ENCODE measurements around the gene OTOP2. TPM values are rescaled to one million over a fixed set of nuclear protein-coding genes. Genes with fewer than 3 reads are reported as not detected.
A peak's percentile ranks its signal among the peaks of the same experiment; 100 is the strongest.

Gene OTOP2
- total RNA-seq, 2 donors from 2014 or later, result not detected

DNA sequence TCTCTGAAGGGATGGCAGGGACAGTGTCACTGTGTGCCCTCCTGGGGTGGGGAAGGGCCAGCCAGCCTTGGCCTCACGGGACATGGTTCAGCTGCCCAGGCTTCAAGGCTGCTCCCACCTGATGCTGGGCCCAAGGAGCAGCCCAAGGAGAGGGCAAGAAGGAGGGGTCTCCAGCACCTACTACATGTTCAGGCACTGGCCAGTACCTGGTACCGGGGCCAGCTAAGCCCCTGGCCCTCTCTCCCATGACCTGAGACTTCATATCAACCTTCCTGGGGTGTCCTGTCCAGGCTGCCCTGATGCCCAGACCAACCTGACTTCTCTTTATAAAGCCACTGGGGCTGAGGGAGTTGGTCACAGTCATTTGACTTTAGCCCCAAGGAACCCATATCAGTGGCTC lies 2.3 kb upstream of the OTOP2 start:
- DNase-seq (ENCODE audit: low spot score), result no peak
- intact Hi-C loops (cut with DNase I), result no loop called here

DNA sequence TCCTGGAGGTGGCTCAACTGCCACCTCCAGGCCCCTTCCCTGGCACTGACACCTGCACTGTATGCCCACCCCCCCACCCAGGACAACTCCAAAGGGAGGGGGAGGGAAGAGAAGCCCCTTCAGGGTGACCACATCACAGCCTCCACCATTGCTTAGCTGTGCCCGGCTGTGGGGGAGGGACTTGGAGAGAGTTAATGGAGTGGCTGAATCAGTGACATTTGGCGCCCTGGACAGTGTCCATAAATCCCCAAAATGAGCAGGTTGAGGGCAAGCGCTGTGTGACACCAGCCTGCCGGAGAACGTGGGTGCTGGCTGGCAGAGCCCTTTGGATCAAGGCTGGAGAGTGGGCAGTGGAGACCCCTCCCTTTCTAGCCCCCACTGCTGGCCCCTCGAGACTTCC lies 1.9 kb upstream of the OTOP2 start:
- intact Hi-C loops (cut with DNase I), result no loop called here
- no peak for DNase-seq (ENCODE audit: low spot score)

DNA sequence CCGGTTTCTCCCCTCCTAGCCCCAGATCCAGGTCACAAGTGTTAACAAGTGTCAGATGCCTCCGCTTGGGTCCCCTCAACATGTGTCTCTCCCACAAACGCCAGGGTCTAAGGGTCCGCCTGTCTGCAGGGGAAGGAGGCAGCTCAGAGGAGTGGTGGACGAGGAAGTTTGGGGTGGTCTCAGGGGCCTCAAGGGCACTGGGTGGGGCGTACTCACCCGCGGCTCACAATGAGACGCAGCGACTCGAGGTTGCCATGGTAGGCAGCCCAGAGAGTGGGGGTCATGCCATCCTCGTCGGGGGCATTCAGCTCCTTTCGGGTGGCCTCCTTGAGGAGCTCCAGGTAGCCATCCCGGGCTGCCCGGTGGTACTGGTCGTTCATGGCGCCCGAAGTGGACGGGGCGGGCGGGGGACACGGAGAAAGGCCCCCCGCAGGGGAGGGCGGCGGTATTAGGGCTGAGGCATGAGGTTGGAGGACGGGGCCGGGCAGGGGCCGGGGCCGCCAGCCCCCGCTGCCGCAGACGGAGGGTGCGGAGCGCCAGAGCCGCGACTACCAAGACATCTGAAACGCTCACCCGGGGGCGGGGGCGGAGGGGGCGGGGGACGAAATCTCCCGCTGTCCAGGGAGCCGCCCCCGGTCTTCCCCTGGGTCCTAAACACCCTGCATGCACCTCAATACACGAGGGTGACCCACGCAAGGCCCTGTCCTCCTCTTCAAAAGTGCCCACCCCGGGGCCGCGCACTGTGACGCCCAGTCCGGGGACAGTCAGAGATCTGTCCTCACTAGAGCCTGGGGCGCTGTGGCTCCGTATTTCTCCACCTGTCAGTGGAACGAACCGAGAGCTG lies 1.2 kb upstream of the OTOP2 start, which contains the start of gene USH1G:
Gene USH1G, minus strand, starts transcription at position 562 of the 844 bp plus-strand sequence. Its CDS starts 182 bp downstream, at position 380.
- intact Hi-C loops (cut with DNase I), result no loop called here
- no peak for DNase-seq (ENCODE audit: low spot score)

DNA sequence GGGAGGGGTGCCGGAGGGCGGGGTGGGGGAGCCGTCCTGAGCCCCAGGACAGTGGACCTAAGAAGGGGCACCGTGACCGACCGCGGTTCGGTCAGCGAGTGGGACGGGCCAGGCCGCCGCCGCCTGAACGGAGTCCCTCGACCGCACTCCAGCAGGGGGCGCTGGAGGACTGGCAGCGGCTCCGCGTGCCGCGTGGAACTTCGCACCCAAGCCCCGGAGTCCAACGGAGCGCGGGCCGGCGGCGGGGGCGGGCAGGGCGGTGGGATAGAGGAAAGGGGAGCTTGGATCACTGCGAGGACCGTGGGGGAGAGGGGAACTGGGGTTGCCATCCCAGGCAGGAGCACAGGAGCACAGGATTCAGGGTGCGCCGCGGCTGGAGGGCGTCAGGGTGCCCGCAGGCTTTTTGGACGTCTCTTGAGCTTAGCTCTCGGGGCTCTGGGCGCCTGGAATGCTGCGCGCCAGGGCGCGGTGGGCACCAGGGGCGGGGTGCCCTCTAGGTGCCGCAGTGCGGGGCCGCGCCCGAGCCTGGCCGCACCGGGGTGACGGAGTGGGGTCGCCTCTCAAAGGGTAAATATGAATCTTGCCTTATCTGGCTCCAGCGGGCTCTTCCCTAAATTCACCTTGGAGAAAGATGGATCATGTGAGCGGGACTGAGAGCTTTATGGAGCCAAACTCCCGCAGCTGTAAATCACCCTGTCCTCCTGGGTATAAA lies 379 bp upstream of the OTOP2 start:
- DNase-seq (ENCODE audit: low spot score), result peak; percentile 92

DNA sequence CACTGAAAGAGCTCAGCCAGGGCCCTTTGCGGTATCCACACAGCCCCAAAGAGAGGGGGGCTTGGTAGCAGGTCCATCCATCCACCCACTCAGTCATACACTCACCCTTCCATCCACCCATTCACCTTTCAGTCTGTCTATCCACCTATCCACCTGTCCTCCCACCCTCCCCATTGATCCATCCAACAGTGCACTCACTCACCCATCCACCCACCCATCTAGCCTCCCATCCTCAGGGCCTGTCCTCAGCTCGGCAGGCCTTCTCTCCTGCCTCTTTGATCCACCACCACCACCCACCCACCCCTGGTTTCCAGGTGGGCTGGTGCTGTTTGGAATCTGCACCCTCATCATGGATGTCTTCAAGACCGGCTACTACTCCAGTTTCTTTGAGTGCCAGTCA lies 1.2 kb downstream of the OTOP2 start:
- intact Hi-C loops (cut with DNase I), result no loop called here
- DNase-seq (ENCODE audit: low spot score), result no peak

More for the DNA sequence above, 379 bp upstream of the OTOP2 start:
- intact Hi-C loops (cut with DNase I), result no loop called here

DNA sequence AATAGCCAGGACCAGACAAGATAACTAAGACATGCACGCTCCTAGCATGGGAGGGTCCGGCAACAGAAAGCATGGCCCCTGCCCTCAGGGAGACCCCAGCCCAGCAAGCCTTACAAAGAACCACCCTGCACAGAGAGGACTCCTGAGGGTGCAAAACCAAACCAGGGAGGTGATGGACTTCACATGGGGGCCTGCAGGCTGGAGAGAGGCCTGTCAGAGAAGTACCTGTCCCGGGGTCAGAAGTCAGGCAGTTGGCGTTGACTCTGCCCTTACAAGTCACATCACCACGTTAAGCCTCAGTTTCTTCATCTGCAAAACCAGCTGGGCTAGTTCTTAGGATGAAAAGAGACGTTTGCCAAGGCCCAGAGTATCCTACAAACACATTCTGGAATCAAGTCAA lies 4.7 kb downstream of the OTOP2 start:
- DNase-seq (ENCODE audit: low spot score), result no peak
- intact Hi-C loops (cut with DNase I), result no loop called here

DNA sequence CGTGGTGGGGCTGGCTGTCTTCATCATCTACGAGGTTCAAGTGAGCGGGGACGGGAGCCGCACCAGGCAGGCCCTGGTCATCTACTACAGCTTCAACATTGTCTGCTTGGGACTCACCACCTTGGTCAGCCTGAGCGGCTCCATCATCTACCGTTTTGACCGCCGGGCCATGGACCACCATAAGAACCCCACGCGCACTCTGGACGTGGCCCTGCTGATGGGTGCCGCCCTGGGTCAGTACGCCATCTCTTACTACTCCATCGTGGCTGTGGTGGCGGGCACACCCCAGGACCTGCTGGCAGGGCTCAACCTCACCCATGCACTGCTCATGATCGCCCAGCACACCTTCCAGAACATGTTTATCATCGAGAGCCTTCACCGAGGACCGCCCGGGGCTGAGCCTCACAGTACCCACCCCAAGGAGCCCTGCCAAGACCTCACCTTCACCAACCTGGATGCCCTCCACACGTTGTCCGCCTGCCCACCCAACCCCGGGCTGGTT lies 6.5 kb downstream of the OTOP2 start:
- intact Hi-C loops (cut with DNase I), result no loop called here
- DNase-seq (ENCODE audit: low spot score), result no peak

DNA sequence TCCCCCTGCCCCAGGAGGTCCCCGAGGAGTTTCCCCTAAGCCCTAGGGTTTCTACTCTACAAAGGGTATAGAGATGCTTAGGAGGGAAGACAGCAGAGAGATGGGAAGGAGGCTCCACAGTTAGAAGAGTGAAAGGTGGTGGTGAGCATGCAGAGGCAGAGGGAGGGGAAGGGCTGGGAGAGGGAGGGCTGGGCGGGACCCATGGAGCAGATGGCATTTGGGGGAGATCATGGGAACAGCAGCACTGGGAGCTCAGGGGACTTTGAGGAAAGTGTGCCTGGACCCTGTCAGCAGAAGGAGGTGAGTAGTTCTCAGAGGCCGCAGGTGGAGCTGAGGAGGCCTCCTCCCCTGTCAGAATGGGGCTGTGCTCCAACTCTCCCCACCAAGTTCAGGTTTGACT lies 11.0 kb downstream of the OTOP2 start:
- DNase-seq (ENCODE audit: low spot score), result no peak
- intact Hi-C loops (cut with DNase I), result no loop called here

DNA sequence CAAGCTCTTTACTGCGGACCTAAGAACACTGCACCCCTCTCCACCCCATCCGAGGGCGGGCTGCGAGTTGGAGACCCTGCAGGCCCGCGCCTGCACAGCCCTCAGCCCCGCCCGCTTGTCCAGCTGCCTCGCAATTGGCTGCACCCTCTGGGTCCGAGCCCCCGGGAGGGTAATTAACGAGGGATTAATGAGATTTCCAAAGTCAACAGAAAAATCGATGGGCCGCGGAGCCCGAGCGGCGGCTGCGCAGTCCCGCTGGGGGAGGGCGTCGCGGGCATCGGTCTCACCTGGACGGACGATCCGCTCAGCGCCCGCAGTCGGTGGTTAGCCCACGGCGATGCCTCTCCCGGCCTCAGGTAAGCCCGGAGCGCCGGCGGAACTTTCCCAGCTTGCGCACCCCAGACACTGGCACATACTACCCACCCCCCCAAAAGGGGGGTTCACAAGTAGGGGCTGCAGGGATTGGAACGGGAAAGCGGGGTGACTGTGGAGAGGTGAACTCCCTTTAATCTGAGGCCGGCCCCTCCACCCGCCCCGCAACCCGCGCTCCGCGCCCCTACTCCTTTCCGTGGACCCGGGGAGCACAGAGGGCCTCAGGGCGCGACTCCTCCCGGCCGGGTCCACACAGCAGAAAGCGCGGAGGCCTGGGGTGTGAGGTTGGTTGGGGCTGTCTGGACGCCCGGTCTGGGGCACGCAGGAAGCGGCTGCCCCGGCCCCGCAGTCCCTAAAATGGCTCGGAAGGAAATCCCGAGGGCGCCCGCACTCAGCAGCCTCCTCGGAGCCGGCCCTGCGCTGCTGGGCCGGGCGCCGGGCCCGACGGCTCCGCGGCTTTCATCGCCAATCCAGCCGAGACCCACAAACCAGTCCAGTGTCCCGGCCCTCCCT lies 11.8 kb downstream of the OTOP2 start, which contains the start of gene OTOP3:
Gene OTOP3, plus strand, starts transcription at position 314 of the 885 bp plus-strand sequence. Its CDS starts 24 bp downstream, at position 338.
- intact Hi-C loops (cut with DNase I), result no loop called here
- DNase-seq (ENCODE audit: low spot score), result no peak

DNA sequence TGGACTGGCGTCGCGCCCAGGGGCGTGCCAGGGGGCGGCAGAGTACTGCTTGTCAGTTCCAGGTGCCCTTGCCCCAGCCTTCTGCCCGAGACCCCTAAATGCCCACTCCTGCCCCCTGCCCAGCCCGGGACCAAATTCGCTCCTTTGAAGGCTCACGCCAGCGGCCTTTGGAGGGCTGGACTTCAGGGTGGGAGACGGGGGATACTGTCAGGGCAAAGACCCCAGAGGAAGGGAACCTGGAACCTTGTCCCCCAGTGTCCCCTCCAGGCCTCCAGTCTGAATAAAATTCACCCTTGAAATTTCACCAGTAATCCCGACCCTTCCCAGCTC lies 12.4 kb downstream of the OTOP2 start:
- no peak for DNase-seq (ENCODE audit: low spot score)

DNA sequence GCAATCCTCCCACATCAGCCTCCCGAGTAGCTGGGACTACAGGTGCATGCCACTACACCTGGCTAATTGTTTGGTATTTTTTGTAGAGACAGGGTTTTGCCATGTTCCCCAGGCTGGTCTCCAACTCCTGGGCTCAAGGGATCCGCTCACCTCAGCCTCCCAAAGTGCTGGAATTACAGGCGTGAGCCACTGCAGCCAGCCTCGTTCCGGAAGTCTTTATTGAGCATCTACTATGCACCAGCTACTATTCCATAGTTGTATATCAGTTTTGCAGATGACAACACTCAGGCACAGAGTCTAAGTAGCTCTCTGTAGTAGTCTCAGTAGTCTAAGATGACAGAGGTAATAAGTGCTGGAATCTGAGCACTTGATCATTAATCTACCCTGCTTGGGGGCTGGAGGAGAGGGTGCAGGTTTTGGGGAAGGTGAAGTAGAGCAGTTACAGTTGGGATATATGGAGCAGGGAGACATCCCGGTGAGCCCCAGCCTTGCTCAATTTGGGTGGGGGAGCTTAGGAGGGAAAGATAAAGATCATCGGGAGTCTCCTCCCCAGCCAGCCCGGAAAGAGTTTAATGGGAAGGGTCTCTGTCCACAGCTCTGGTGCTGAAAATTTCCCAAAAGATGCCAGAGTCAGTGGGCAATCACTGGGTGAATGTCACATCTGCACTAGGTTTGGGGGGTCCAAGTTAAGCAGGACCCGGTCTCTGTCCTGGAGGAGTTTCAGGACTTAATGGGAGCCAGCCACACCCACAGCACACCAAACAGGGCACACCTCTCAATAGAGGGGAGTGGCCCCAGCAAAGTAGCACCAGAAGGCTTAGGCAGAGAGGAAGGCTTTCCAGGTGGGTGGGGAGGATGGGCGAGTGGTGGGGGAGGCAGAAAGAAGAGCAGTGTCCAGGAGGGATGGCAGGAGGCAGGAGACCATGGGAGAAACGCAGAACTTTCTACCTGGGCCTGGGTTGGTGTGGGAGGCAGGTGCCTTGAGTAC lies 13.3 kb downstream of the OTOP2 start:
- DNase-seq (ENCODE audit: low spot score), result no peak
- intact Hi-C loops (cut with DNase I), result no loop called here

More for the DNA sequence above, 12.4 kb downstream of the OTOP2 start:
- intact Hi-C loops (cut with DNase I), result no loop called here

DNA sequence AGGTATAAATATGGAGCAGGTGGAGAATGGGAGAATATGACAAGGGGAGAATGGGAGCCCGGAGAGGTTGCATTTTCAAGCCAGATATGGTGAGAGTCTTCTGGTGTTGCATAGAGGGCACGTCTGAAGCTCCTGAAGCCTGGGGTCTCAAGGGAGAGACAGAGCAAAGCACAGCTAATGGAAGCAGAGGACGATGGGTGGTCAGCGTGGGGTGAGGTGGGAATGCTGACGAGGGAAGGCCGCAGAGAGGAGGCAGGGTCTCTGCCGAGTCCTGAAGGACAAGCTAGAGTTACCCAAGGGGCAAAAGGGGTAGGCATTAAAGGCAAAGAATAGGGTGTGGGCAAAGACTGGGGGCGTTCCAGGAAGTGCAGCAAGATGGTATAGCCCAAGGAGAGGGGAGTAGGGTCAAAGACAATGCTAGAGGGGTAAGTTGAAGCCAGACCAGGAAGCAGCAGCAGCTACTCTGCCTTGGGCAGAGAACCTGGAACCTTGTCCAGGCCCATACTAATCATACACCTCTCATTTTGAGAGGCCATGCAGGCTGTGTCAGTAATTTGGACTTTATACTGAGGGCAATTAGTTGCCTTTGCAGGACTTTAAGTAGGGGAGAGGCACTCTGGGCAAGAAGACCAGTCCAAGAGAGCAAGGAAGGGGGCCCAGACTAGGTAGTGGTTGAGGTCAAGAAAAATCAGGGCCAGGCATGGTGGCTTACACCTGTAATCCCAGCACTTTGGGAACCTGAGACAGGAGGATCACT lies 14.3 kb downstream of the OTOP2 start:
- intact Hi-C loops (cut with DNase I), result no loop called here
- DNase-seq (ENCODE audit: low spot score), result no peak

DNA sequence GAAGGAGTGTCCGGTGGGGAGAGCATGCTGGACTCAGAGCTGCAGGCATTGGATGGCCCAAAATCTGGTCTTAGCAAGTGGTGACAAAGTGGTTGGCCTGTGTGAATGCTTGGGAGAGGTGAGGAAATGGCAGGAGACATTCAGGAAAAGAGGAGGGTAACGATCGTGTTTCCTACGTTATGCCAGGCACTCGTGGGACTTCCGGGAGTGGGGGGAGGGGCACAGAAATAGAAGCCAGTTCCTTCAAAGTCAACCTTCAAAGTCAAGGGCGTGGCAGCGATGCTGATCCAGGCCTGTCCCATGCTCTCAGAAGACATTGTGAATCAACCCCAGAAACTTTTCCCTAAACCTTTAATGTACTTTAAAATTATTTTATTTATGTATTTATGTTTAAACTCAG lies 15.5 kb downstream of the OTOP2 start:
- no peak for DNase-seq (ENCODE audit: low spot score)
- intact Hi-C loops (cut with DNase I), result no loop called here

DNA sequence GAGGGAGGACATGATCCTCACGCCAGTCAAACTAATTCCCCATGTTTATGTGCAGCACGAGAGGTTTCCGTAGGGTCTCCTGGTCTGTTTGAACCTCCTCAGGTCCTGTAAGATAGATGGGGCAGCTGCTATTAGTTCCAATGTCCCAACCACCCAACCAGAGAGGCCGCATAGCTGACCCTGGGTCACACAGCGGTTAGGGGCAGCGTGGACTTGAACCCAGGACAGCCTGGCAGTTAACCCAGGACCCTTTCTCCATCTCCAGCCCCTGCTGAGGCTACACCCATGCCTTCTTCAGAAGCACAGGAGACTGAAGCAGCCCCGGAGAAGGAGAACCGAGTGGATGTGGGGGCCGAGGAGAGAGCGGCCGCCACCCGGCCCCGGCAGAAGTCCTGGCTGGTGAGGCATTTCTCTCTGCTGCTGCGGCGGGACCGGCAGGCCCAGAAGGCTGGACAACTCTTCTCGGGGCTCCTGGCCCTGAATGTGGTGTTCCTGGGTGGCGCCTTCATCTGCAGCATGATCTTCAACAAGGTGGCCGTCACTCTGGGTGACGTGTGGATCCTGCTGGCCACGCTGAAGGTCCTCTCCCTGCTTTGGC lies 17.2 kb downstream of the OTOP2 start:
- no peak for DNase-seq (ENCODE audit: low spot score)
- intact Hi-C loops (cut with DNase I), result no loop called here

DNA sequence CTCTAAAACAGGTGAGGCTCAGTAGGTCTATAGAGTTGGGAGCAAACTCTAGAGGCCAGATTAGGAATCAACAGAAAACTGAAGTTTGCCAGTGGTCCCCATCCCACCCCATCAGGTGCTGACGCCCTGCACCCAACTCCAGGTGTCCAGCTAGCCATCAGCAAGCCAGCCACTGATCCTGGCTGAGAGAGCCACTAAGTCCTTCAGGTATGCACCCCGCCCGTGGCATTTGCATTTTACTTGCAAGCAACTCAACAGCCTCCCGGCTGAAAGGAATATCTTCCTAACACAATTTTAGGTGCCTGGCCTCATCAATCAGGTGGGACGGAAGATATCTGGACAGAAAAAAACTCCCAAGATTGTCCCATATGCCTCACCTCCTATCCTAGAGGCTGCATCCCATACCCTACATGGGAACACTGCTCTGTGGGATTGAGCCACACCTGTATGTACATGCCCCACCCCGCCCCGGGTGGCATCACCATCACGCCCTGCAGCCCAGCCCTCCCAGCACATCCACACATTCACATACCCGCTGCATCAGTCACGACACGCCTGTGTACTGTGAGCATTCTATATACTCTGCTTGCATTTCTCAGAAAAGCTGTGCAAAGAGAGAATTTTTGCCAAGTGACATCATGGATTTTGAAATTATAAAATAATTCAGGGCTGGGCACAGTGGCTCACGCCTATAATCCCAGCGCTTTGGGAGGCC lies 19.9 kb downstream of the OTOP2 start:
- intact Hi-C loops (cut with DNase I), result no loop called here
- no peak for DNase-seq (ENCODE audit: low spot score)

DNA sequence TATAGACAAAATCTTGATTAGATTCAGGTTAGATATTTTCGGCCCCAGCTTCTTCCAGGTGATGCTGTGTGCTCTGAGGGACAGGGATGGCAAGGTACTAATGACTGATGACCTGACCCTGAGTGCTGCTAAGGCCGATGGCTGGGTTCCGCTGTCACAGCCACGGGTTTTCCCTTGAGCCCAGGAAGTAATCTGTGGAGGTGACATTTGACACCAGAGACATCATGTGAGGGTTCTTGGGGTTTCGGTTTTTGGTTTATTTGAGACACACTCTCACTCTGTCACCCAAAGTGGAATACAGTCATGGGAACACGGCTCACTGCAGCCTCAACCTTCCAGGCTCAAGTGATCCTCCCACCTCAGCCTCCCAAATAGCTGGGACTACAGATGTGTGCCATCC lies 21.5 kb downstream of the OTOP2 start:
- intact Hi-C loops (cut with DNase I), result no loop called here
- no peak for DNase-seq (ENCODE audit: low spot score)

DNA sequence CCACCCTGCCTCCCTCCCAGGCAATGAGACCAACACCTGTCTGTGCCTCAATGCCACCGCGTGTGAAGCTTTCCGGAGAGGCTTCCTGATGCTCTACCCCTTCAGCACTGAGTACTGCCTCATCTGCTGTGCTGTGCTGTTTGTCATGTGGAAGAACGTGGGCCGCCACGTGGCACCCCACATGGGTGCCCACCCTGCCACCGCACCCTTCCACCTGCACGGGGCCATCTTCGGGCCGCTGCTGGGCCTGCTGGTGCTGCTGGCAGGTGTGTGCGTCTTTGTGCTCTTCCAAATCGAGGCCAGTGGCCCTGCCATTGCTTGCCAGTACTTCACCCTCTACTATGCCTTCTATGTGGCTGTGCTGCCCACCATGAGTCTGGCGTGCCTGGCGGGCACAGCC lies 22.6 kb downstream of the OTOP2 start:
- DNase-seq (ENCODE audit: low spot score), result no peak
- intact Hi-C loops (cut with DNase I), result no loop called here

Data from posterior vena cava (tissue), 2 donors.